ENCODE measurements around the gene AFAP1. TPM values are rescaled to one million over a fixed set of nuclear protein-coding genes. Genes with fewer than 3 reads are reported as not detected.

The AFAP1 gene
- total RNA-seq, 2 experiments from 2014 or later, result 5.8 to 5.9 TPM

DNA sequence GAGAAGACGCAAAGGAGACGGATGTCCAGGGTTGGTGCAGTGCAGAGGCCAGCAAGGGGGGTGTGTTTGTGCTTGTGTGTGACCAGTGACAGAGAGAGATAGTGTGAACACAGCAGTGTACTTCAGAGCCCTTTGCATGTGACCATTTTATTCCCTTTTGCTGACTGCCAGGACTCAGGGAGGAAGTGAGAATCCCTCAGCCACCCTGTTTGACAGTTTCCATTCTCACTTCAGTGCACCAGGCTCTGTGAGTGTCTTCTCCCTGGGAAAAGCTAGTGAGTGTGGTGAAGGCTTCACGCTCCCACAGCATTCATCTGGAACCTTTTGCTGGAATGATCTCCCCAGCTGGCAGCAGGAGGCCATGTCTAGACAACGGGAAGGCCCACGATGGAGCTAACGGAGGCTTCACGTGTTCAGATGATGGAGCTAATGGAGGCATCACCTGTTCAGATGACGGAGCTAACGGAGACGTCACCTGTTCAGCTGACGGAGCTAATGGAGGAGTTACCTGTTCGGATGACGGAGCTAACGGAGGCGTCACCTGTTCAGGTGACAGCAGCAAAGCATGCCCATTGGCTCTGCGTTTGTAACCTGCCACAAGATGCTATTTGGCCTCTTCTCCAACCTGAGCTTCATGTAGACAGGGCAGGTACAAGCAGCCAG, 195.4 kb downstream of the AFAP1 start:
- Mint-ChIP-seq H3K4me1 (no peaks in the 10 kb centered on the region), H3K27ac (no peak overlapping the region), H3K4me3 (no peak overlapping the region), H3K27me3 (no peaks in the 10 kb centered on the region), H3K9me3 (ENCODE audit: low read depth) (no peaks in the 10 kb centered on the region), H3K36me3 (no peaks in the 10 kb centered on the region)
- CTCF ChIA-PET, result no interaction called here
- ATAC-seq (no peak), DNase-seq (no peak)

DNA sequence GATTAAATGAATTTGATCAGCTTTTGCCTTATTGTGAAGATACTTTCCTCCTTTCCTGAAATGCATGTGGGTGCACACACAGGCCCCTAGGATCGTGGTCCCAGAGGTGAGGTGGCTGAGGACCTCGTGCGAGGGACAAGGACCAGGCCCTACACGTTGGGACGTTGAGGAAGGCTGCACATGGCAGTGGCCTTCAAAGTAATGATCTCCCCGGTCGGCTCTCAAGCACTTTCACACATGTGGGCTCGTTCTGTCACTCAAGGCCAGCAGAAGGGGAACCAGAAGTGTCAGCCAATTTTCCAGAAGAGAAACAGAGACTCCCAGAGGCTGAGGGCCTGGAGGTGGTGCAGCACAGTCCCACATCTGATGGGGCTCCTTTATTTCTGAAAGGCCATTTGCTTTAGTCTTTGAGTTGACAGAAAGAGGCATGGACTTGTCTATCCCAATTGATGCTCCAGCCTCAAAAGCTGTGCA, 196.8 kb downstream of the AFAP1 start:
- Mint-ChIP-seq H3K27me3 (no peaks in the 10 kb centered on the region), H3K27ac (no peak overlapping the region), H3K4me3 (no peak overlapping the region), H3K9me3 (ENCODE audit: low read depth) (no peaks in the 10 kb centered on the region), H3K36me3 (no peaks in the 10 kb centered on the region), H3K4me1 (no peaks in the 10 kb centered on the region)
- ATAC-seq (no peak), DNase-seq (no peak)
- CTCF ChIA-PET, result no interaction called here

DNA sequence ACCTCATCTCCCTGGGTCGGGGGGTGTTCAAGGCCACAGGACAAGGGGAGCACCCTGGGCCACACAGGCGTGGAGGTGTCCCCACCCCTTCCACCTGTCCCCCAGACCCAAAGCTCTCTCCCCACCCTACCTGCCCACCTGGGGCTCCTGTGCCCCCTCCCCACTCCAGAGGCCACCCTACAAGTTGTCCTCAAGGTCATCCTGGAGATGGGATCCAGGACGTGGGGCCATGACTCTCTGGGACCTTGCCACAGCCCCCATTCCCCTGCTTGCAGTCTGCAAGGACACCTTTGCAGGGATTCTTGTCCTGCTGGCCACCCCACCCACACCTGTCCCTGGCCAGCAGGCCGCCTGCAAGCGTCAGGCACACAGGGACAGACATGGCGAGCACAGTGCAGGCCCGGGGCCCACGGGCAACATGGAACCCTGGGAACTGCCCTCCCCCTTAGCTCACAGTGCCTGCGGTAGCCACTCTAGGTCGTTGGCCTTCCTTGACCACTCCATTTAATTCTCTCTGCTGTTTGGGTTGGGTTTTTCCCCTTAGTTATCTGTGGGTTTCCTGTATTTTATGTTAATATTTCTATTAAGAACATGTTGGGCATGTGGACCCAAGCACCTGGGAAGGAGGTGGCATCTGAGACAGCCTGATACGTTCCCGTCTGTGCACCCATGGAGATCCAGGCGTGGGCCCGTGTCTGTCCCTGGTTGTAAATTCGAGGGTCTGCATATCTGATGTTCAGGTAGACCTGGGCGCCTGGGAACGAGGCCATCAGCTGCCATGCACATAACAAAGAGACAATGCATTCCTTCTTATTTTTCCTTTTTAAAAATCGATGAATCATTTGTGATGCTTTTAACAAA, 197.5 kb downstream of the AFAP1 start:
- ATAC-seq, result no peak
- H3K27me3 Mint-ChIP-seq, result no peaks in the 10 kb centered on the region
- CTCF ChIA-PET, result no interaction called here

DNA sequence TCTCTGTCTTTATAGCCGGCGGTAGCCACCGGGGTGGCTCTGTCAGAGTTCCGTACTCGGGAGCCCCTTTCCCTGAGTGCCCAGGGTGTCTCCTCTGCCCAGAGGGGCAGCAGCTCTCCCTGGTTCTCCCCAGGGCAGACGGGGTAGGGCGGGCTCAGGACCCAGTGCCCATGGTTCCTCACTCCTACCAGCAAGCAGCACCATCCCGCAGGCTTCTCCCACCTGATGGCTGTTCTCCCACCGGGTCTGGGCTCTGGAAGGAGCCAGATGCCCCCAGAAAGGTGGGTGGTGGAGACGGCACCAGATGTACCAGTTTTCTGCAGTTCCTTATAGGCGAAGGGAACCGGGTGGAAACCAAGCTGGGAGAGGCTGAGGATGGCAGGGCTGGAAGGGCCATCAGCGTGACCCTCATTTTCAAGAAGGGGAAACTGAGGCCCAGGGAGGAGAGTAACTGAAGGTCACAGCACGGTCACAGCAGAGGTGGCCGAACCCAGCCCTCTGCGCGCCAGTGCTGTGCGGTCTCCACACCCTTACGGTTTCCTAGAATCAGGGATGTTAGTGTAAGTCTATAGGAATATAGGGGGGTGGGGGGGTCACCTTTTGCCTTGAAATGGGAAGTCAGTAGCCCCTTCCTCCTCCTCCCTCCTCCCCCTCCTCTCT, 198.7 kb downstream of the AFAP1 start:
- no peaks in the 10 kb centered on the region for H3K36me3 Mint-ChIP-seq
- ATAC-seq (no peak), DNase-seq (no peak)
- no peak overlapping the region for H3K27ac Mint-ChIP-seq
- H3K4me1 Mint-ChIP-seq, result no peaks in the 10 kb centered on the region
- CTCF ChIA-PET, result no interaction called here
- H3K4me3 Mint-ChIP-seq, result no peak overlapping the region
- H3K9me3 Mint-ChIP-seq (ENCODE audit: low read depth), result no peaks in the 10 kb centered on the region
- no peaks in the 10 kb centered on the region for H3K27me3 Mint-ChIP-seq

More for the DNA sequence above, 197.5 kb downstream of the AFAP1 start:
- no peaks in the 10 kb centered on the region for H3K9me3 Mint-ChIP-seq (ENCODE audit: low read depth)
- no peak overlapping the region for H3K27ac Mint-ChIP-seq
- no peaks in the 10 kb centered on the region for H3K36me3 Mint-ChIP-seq
- H3K4me1 Mint-ChIP-seq, result no peaks in the 10 kb centered on the region
- DNase-seq, result no peak
- no peak overlapping the region for H3K4me3 Mint-ChIP-seq

DNA sequence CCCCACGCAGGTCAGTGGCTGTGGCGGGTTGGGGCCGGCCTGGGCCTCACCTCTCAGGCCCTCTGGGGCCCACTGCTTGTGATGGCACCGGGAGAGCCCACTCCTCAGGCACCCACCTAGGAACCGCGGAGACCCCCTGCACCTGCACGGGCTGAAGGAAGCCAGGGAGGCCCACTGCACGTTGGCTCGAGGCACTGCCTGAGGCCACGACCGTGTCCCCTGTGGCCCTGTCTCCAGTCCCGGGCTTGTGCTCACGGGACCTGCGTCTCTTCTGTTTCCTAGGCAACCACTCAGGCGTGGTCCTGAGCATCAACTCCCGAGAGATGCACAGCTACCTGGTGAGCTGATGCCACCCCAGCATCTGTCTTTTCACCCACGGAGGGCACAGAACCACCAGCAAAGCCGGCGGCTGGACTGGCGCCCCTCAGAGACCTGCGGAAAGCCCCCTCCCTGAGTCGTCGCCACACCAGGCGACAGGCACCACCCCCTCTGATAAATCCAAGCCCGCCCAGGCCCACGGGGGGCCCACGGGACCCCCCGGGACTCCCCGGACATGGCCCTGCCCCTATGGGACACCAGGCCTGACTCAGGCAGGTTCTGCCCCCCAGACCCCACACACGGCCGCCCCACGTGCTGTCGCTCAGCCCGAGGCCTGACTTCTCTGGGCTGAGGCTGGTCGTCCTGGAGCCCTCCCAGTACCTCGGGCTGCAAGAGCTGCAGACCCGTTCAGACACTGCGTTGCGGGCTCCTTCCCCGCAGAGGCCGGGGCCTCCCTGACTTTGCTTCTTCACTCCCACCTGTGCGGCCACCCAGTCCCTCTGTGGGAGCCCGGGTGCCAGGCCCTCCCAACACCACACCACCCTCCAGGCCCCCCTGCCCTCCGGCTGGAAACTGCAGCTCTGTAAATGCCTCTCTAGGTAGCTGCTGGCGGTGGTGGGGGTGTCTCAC, 199.5 kb downstream of the AFAP1 start:
- H3K27me3 Mint-ChIP-seq, result no peaks in the 10 kb centered on the region
- H3K9me3 Mint-ChIP-seq (ENCODE audit: low read depth), result no peaks in the 10 kb centered on the region
- H3K4me1 Mint-ChIP-seq, result no peaks in the 10 kb centered on the region
- ATAC-seq, result no peak
- H3K27ac Mint-ChIP-seq, result no peak overlapping the region
- H3K36me3 Mint-ChIP-seq, result no peaks in the 10 kb centered on the region
- CTCF ChIA-PET, result no interaction called here
- no peak overlapping the region for H3K4me3 Mint-ChIP-seq
- no peak for DNase-seq

DNA sequence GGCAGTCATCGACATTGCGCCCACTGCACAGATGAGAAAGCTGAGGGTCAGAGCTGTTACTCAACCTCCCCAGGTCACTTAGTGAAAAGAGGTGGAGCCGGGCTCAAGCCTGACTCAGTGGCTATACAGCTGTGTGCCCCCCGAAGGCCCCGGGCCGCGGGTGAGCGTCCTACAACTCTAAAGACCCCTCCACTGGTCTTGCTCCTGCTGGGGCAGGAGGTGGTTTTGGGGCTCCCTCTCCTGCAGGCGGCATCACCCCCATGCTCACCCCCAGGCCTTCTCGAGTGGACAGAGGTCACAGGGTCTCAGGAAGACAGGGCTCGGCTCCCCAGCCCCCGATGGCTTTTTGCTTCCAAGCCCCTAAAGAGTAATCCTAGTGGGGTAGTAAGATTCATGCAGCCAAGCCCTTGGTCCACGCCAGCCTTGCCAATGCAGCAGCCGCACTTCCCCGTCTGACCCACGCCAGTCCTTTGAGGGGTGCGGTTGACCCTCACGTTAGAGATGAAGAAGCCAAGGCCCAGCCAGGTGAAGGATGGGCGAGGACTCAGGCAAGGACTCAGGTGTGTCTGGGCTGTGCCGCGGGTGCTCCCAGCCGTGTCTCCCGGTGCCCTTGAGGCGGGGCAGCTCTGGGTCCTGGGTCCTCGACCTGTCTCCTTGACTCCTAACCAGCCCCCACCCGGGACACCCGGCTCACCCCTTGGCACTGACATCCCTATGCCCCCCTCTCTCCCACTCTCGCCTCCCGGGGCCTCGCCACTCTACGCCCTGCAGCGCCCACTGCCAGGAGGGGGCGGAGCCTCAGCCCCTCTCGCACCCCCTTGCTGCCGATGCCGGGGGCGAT, 200.4 kb downstream of the AFAP1 start:
- no peak for DNase-seq
- Mint-ChIP-seq H3K4me1 (no peaks in the 10 kb centered on the region), H3K36me3 (no peaks in the 10 kb centered on the region), H3K9me3 (ENCODE audit: low read depth) (no peaks in the 10 kb centered on the region), H3K27ac (no peak overlapping the region), H3K4me3 (no peak overlapping the region), H3K27me3 (no peaks in the 10 kb centered on the region)
- no peak for ATAC-seq
- CTCF ChIA-PET, result no interaction called here

DNA sequence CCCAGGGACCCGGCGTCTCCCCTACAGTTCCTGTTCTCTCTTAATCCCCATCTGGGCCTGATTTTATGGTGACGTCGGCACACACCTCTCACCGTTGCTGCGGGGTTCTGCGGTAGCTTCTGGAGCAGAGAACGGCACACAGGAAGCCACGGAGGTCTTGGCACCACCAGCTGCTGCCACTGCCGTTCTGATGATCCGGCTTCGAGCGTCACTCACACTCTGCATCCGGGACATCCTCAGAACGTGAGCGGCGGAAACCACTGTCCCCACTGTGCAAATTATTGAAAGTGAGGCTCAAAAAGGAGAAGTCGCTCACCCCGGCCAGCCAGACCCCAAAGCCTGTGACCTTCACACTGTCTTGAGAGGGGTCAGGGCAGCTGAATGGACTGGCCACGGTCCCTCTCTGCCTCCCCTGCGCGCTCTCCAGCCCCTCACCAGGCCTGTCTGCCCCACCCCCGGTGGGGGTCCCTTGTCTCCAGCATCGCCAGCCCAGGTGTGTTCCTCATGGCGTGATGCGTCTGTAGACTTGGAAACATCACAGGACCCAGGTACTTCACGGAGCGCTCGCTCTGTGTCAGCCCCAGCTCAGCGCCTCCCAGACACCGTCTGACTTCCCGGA, 201.1 kb downstream of the AFAP1 start:
- Mint-ChIP-seq H3K4me3 (no peak overlapping the region), H3K9me3 (ENCODE audit: low read depth) (no peaks in the 10 kb centered on the region), H3K27me3 (no peaks in the 10 kb centered on the region), H3K27ac (no peak overlapping the region), H3K4me1 (no peaks in the 10 kb centered on the region), H3K36me3 (no peaks in the 10 kb centered on the region)
- DNase-seq (no peak), ATAC-seq (no peak)
- CTCF ChIA-PET, result no interaction called here

DNA sequence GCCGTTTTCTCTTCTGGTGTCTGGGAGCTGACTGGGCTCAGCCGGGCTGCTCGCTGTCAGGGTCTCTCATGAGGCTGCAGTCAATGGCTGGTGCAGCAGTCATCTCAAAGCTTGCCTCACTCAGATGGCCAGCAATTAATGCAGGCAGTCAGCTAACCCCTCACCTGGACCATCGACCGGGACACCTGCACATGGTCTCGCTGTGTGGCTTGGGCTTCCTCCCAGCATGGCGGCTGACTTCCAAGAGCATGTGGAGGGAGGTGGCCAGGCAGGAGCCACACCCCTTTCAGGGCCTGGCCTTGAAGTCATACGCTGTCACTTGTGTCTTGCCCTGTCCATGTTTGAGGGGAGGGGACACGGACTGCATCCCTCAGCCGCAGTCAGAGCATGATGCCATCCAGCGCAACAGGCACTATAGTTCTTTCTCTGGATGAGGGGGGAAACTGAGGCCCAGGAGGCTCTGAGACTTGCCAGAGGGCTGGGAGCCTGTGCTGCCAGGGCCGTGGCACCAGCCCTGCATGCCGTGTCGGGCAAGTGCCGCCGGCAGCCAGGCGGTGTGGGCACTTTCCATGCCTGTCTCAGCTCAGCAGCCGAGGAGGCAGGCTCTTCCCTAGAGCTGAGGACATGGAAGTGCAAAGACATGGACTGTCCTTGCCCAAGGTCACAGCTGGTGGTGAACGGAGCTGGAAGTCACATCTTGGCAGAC, 201.8 kb downstream of the AFAP1 start:
- ATAC-seq (no peak), DNase-seq (no peak)
- CTCF ChIA-PET, result no interaction called here
- Mint-ChIP-seq H3K27me3 (no peaks in the 10 kb centered on the region), H3K4me1 (no peaks in the 10 kb centered on the region), H3K9me3 (ENCODE audit: low read depth) (no peaks in the 10 kb centered on the region), H3K4me3 (no peak overlapping the region), H3K27ac (no peak overlapping the region), H3K36me3 (no peaks in the 10 kb centered on the region)

DNA sequence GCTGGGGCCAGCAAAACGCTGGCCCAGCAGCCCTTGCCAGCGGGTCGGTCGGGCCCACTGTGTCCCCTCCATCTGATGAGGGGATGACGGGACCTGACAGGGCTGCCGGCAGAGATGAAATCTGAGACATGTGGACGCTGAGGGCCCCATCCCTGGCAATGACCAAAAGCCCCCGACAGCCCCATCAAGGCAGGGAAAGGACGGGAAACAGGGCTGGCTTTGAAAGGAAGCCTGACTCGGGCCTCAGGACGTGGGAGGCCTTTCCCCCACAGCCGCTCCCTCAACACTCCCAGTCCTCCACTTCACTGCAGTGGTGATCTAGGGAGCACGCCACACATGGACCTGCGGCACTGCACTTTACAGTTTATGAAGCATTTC, 202.4 kb downstream of the AFAP1 start:
- no peaks in the 10 kb centered on the region for H3K36me3 Mint-ChIP-seq
- no peak overlapping the region for H3K27ac Mint-ChIP-seq
- DNase-seq (no peak), ATAC-seq (no peak)
- H3K27me3 Mint-ChIP-seq, result no peaks in the 10 kb centered on the region
- no peak overlapping the region for H3K4me3 Mint-ChIP-seq
- H3K9me3 Mint-ChIP-seq (ENCODE audit: low read depth), result no peaks in the 10 kb centered on the region
- CTCF ChIA-PET, result no interaction called here
- H3K4me1 Mint-ChIP-seq, result no peaks in the 10 kb centered on the region

DNA sequence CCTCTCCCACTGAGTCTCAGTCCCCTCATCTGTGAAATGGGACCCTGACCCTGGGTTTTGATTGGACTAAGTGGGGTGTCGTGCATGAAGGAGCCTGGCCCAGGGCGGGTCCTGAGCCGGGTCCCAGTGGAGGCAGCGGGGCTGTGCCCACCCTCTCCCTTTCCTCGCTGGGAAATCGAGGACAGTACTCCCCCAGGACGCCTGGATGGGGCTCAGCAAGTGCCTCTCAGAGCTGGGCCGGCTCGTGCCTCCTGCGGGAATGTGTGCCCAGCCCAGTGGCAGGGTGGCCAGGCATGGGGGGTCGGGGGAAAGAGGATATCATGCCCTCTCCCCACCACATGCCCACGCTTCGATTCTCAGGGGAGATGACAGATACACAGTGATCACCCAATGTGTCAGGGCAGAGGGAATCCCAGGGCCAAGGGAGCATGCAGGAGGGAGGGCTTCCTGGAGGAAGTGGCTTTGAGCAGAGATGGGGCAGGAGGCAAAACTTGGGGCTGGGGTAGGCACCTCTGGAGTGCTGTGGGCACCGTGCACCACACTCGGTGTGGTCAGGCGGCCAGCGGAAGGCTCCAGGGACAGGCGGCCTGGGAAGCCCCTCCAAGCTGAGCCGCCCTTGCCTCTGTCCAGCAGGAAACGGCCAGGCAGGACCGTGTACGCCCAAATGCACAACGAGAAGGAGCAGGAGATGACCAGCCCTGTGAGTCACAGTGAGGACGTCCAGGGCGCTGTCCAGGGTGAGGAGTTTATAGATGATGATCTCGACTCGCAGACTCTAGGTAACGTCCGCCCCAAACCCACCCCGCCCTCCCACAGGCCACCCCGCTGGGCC, 203.0 kb downstream of the AFAP1 start:
- H3K9me3 Mint-ChIP-seq (ENCODE audit: low read depth), result no peaks in the 10 kb centered on the region
- H3K36me3 Mint-ChIP-seq, result no peaks in the 10 kb centered on the region
- no peak overlapping the region for H3K4me3 Mint-ChIP-seq
- no peak overlapping the region for H3K27ac Mint-ChIP-seq
- no peaks in the 10 kb centered on the region for H3K4me1 Mint-ChIP-seq
- CTCF ChIA-PET, result no interaction called here
- H3K27me3 Mint-ChIP-seq, result no peaks in the 10 kb centered on the region
- ATAC-seq (no peak), DNase-seq (no peak)

DNA sequence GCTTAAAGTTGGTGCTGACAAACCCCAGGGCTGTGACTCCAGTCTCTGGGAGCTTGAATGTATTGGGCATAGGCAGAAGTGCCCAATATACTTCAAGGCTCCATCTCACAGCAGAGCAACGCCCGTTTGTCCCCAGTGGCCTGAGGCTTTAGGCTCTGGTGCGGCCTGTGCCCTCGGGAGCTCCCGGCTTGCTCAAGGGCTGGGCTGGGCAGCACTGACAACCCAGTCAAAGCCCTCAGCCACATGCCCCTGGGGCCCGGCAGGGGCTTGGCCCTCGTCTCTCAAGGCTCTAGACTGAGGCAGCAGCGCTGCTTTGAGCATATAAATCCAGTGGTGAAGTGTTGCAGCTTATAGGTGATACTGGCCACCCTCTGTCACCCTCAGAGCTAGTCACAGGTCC, 203.7 kb downstream of the AFAP1 start:
- DNase-seq, result no peak
- H3K4me1 Mint-ChIP-seq, result no peaks in the 10 kb centered on the region
- CTCF ChIA-PET, result no interaction called here
- H3K27me3 Mint-ChIP-seq, result no peaks in the 10 kb centered on the region
- no peaks in the 10 kb centered on the region for H3K36me3 Mint-ChIP-seq
- ATAC-seq, result no peak
- no peak overlapping the region for H3K27ac Mint-ChIP-seq
- H3K4me3 Mint-ChIP-seq, result no peak overlapping the region
- H3K9me3 Mint-ChIP-seq (ENCODE audit: low read depth), result no peaks in the 10 kb centered on the region
